Effector memory CD4-positive, alpha-beta T cell (primary cell): ENCODE data around the gene LAMP1.

Experiments used
- DNase-seq, 3 donors: peaks; one replicate each; pipeline ENCODE4 v3.0.0-alpha.2; 2020
- H3K27ac ChIP-seq: 2 replicates; pipeline ENCODE4 v1.7.0; 2013; ENCODE audit warnings: mild to moderate bottlenecking, low read length, moderate library complexity; ENCODE audit not compliant: insufficient read depth, poor library complexity, severe bottlenecking
- H3K27me3 ChIP-seq: replicated peaks from 2 replicates; pipeline ENCODE4 v1.7.0; 2013; ENCODE audit warnings: mild to moderate bottlenecking, low read length; ENCODE audit not compliant: insufficient read depth, control insufficient read depth, poor library complexity, severe bottlenecking
- H3K36me3 ChIP-seq: 2 replicates; pipeline ENCODE4 v1.7.0; 2013; ENCODE audit warnings: mild to moderate bottlenecking, low read length, moderate library complexity; ENCODE audit not compliant: control insufficient read depth, insufficient read depth
- H3K4me1 ChIP-seq: 2 replicates; pipeline ENCODE4 v1.7.0; 2013; ENCODE audit warnings: low read length, mild to moderate bottlenecking; ENCODE audit not compliant: control insufficient read depth, insufficient read depth, poor library complexity, severe bottlenecking
- H3K4me3 ChIP-seq: 2 replicates; pipeline ENCODE4 v1.7.0; 2013; ENCODE audit warnings: low read length, low read depth, mild to moderate bottlenecking; ENCODE audit not compliant: insufficient read depth, poor library complexity, severe bottlenecking
- H3K9me3 ChIP-seq: 2 replicates; pipeline ENCODE4 v1.7.0; 2013; ENCODE audit warnings: mild to moderate bottlenecking, low read length, moderate library complexity; ENCODE audit not compliant: control insufficient read depth

Gene LAMP1

GRCh38 chr13:113351514-113352026 is 54.5 kb downstream of the LAMP1 start:
- Histone ChIP-seq H3K4me1 (no peaks in the 10 kb centered on the region), H3K27me3 (no peaks in the 10 kb centered on the region), H3K9me3 (no peaks in the 10 kb centered on the region), H3K36me3 (no peaks in the 10 kb centered on the region), H3K27ac (no peak overlapping the region), H3K4me3 (no peak overlapping the region)
- DNase-seq: no peak

- Histone ChIP-seq H3K9me3 (no peaks in the 10 kb centered on the region), H3K4me1 (no peaks in the 10 kb centered on the region), H3K36me3 (no peaks in the 10 kb centered on the region), H3K4me3 (no peak overlapping the region), H3K27ac (no peak overlapping the region), H3K27me3 (no peaks in the 10 kb centered on the region)
- DNase-seq: no peak
Measured at GRCh38 chr13:113353254-113353653, 56.2 kb downstream of the LAMP1 start.

GRCh38 chr13:113354831-113355610 is 58.0 kb downstream of the LAMP1 start:
- H3K4me1 ChIP-seq: no peaks in the 10 kb centered on the region
- H3K36me3 ChIP-seq: no peaks in the 10 kb centered on the region
- no peak for DNase-seq
- H3K27ac ChIP-seq: no peak overlapping the region
- no peak overlapping the region for H3K4me3 ChIP-seq
- no peaks in the 10 kb centered on the region for H3K27me3 ChIP-seq
- H3K9me3 ChIP-seq: no peaks in the 10 kb centered on the region

- no peak for DNase-seq
- Histone ChIP-seq H3K36me3 (no peaks in the 10 kb centered on the region), H3K27ac (no peak overlapping the region), H3K27me3 (no peaks in the 10 kb centered on the region), H3K4me3 (no peak overlapping the region), H3K4me1 (no peaks in the 10 kb centered on the region), H3K9me3 (no peaks in the 10 kb centered on the region)
Measured at GRCh38 chr13:113355621-113356020, 58.6 kb downstream of the LAMP1 start.

- H3K9me3 ChIP-seq: no peaks in the 10 kb centered on the region
- no peak overlapping the region for H3K27ac ChIP-seq
- no peaks in the 10 kb centered on the region for H3K36me3 ChIP-seq
- no peak overlapping the region for H3K4me3 ChIP-seq
- no peaks in the 10 kb centered on the region for H3K4me1 ChIP-seq
- H3K27me3 ChIP-seq: no peaks in the 10 kb centered on the region
- DNase-seq: no peak
Measured at GRCh38 chr13:113356596-113356995, 59.6 kb downstream of the LAMP1 start.

GRCh38 chr13:113357529-113357928 is 60.5 kb downstream of the LAMP1 start:
- H3K9me3 ChIP-seq: no peaks in the 10 kb centered on the region
- no peak for DNase-seq
- H3K27me3 ChIP-seq: no peaks in the 10 kb centered on the region
- no peaks in the 10 kb centered on the region for H3K4me1 ChIP-seq
- H3K4me3 ChIP-seq: no peak overlapping the region
- H3K27ac ChIP-seq: no peak overlapping the region
- no peaks in the 10 kb centered on the region for H3K36me3 ChIP-seq

- Histone ChIP-seq H3K36me3 (no peaks in the 10 kb centered on the region), H3K4me1 (no peaks in the 10 kb centered on the region), H3K4me3 (no peak overlapping the region), H3K27me3 (no peaks in the 10 kb centered on the region), H3K9me3 (no peaks in the 10 kb centered on the region), H3K27ac (no peak overlapping the region)
- DNase-seq: no peak
Measured at GRCh38 chr13:113358653-113359190, 61.7 kb downstream of the LAMP1 start.

- Histone ChIP-seq H3K27me3 (peaks cover 2% of the 10 kb centered on the region), H3K4me3 (no peak overlapping the region), H3K9me3 (no peaks in the 10 kb centered on the region), H3K27ac (no peak overlapping the region), H3K36me3 (no peaks in the 10 kb centered on the region), H3K4me1 (peaks cover 2% of the 10 kb centered on the region)
- DNase-seq: no peak
Measured at GRCh38 chr13:113359571-113359970, 62.5 kb downstream of the LAMP1 start.

GRCh38 chr13:113360446-113360845 is 63.4 kb downstream of the LAMP1 start:
- Histone ChIP-seq H3K27ac (no peak overlapping the region), H3K9me3 (no peaks in the 10 kb centered on the region), H3K4me3 (no peak overlapping the region), H3K27me3 (peaks cover 7% of the 10 kb centered on the region), H3K36me3 (no peaks in the 10 kb centered on the region), H3K4me1 (peaks cover 4% of the 10 kb centered on the region)
- DNase-seq: no peak

GRCh38 chr13:113361406-113361805 is 64.4 kb downstream of the LAMP1 start:
- no peaks in the 10 kb centered on the region for H3K9me3 ChIP-seq
- peaks cover 12% of the 10 kb centered on the region for H3K27me3 ChIP-seq
- no peaks in the 10 kb centered on the region for H3K36me3 ChIP-seq
- H3K27ac ChIP-seq: no peak overlapping the region
- DNase-seq: no peak
- H3K4me3 ChIP-seq: no peak overlapping the region
- peaks cover 4% of the 10 kb centered on the region for H3K4me1 ChIP-seq
